CD14-positive monocyte (primary cell): ENCODE measurements around the gene KCNQ1. TPM values are rescaled to one million over a fixed set of nuclear protein-coding genes. Genes with fewer than 3 reads are reported as not detected.

Experiments used
- DNase-seq, 3 donors: peaks; one replicate each; pipeline ENCODE4 v3.0.0-alpha.2; 2011 to 2022
- H2AFZ ChIP-seq: 2 replicates; pipeline ENCODE4 v1.6.0; 2012; ENCODE audit warnings: mild to moderate bottlenecking, low read depth, low read length, inconsistent platforms; ENCODE audit not compliant: insufficient read depth, poor library complexity, severe bottlenecking
- H3K27ac ChIP-seq, 2 donors: 1 replicate in 1 of 2; 2 replicates in 1 of 2; pipeline ENCODE4 v1.5.1; 2012 to 2013; ENCODE audit warnings: low read length in 2 of 2, control low read depth in 1 of 2, inconsistent platforms in 1 of 2, low read depth in 1 of 2, mild to moderate bottlenecking in 1 of 2
- H3K27me3 ChIP-seq, 2 donors: one replicate each; pipeline versions ENCODE4 v1.6.0 to v1.6.1; 2011 to 2013; ENCODE audit warnings: low read length in 2 of 2; ENCODE audit not compliant: control insufficient read depth in 2 of 2, insufficient read depth in 2 of 2
- H3K36me3 ChIP-seq, 2 donors: replicated peaks in 1 of 2; 1 replicate in 1 of 2; 2 replicates in 1 of 2; pipeline versions ENCODE4 v1.5.1 to v1.6.1; 2012 to 2013; ENCODE audit warnings: low read length in 2 of 2, control low read depth in 1 of 2, inconsistent platforms in 1 of 2, mild to moderate bottlenecking in 1 of 2; ENCODE audit not compliant: insufficient read depth in 2 of 2, control insufficient read depth in 1 of 2
- H3K4me1 ChIP-seq, 2 donors: 1 replicate in 1 of 2; 2 replicates in 1 of 2; pipeline versions ENCODE4 v1.5.1 to v1.6.1; 2012 to 2013; ENCODE audit warnings: low read length in 2 of 2, control low read depth in 1 of 2, inconsistent platforms in 1 of 2, mild to moderate bottlenecking in 1 of 2, moderate library complexity in 1 of 2; ENCODE audit not compliant: insufficient read depth in 2 of 2, control insufficient read depth in 1 of 2
- H3K4me2 ChIP-seq: replicated peaks from 2 replicates; pipeline ENCODE3; 2012; ENCODE audit warnings: low read length, moderate library complexity, mild to moderate bottlenecking; ENCODE audit not compliant: poor library complexity, severe bottlenecking; ENCODE audit errors: extremely low read depth
- H3K4me3 ChIP-seq, 3 experiments: fragments of 200-600 bp in 1 of 3; sonication (generic) in 1 of 3; replicated peaks in 1 of 3; 1 replicate in 2 of 3; 2 replicates in 1 of 3; pipeline ENCODE4 v1.5.1; 2011 to 2013; ENCODE audit warnings: low read length in 3 of 3, mild to moderate bottlenecking in 3 of 3, control low read depth in 2 of 3, low read depth in 2 of 3, inconsistent platforms in 1 of 3, moderate library complexity in 1 of 3
- H3K79me2 ChIP-seq: 2 replicates; pipeline ENCODE4 v1.6.0; 2012; ENCODE audit warnings: mild to moderate bottlenecking, control low read depth, inconsistent platforms, low read length, moderate library complexity; ENCODE audit not compliant: insufficient read depth
- H3K9ac ChIP-seq: 2 replicates; pipeline ENCODE4 v1.6.0; 2017; ENCODE audit warnings: low read length, mild to moderate bottlenecking; ENCODE audit not compliant: insufficient read depth, poor library complexity, severe bottlenecking
- H3K9me3 ChIP-seq, 2 donors: replicated peaks in 1 of 2; 1 replicate in 1 of 2; 2 replicates in 1 of 2; pipeline versions ENCODE4 v1.5.1 to v1.6.1; 2012 to 2013; ENCODE audit warnings: low read length in 2 of 2, control low read depth in 1 of 2; ENCODE audit not compliant: control insufficient read depth in 1 of 2, insufficient read depth in 1 of 2
- H4K20me1 ChIP-seq: 2 replicates; pipeline ENCODE4 v1.6.0; 2012; ENCODE audit warnings: mild to moderate bottlenecking, low read length, control low read depth, moderate library complexity; ENCODE audit not compliant: insufficient read depth
- H3K27ac Mint-ChIP-seq, 7 donors: one replicate each; pipeline ENCODE4 v1.8.0; 2020; ENCODE audit warnings: mild to moderate bottlenecking in 7 of 7, mixed read lengths in 7 of 7, moderate library complexity in 6 of 7, inconsistent platforms in 2 of 7
- H3K27me3 Mint-ChIP-seq, 3 donors: one replicate each; pipeline ENCODE4 v1.8.0; 2021 to 2022; ENCODE audit warnings: low read depth in 3 of 3, mild to moderate bottlenecking in 3 of 3, mixed read lengths in 3 of 3, moderate library complexity in 3 of 3, inconsistent platforms in 1 of 3
- H3K36me3 Mint-ChIP-seq, 2 donors: one replicate each; pipeline ENCODE4 v1.8.0; 2020; ENCODE audit warnings: mixed read lengths in 2 of 2, inconsistent platforms in 1 of 2, mild to moderate bottlenecking in 1 of 2
- H3K4me1 Mint-ChIP-seq: one replicate; pipeline ENCODE4 v1.8.0; 2020; ENCODE audit warnings: mild to moderate bottlenecking, mixed read lengths
- H3K4me3 Mint-ChIP-seq, 2 donors: one replicate each; pipeline ENCODE4 v1.8.0; 2020; ENCODE audit warnings: mild to moderate bottlenecking in 2 of 2, mixed read lengths in 2 of 2, moderate library complexity in 1 of 2
- H3K9me3 Mint-ChIP-seq, 7 donors: one replicate each; pipeline ENCODE4 v1.8.0; 2020 to 2022; ENCODE audit warnings: mixed read lengths in 7 of 7, mild to moderate bottlenecking in 6 of 7, moderate library complexity in 6 of 7, inconsistent platforms in 2 of 7
- WGBS: methylation state at CpG from one replicate; pipeline ENCODE4 v1.1.5; 2013; ENCODE audit warnings: missing lambda C conversion rate; ENCODE audit not compliant: insufficient coverage; 5-methylcytosine and 5-hydroxymethylcytosine counted together
- intact Hi-C, 2 donors: fragments of 100-400 bp; cut with micrococcal nuclease; formaldehyde crosslinking; loops; one replicate each; pipeline versions ENCODE4 v1.15.0 to v1.15.1; 2023
- polyA plus RNA-seq, 3 donors: library from polyadenylated mRNA; depleted of rRNA in 1 of 3; unstranded in 2 of 3; stranded (reverse) in 1 of 3; fragments of 300-500 nt in 2 of 3; fragments of >200 nt in 1 of 3; fragmentation: Illumina TruSeq in 2 of 3; gene quantifications; 1 replicate in 2 of 3; 2 replicates in 1 of 3; pipeline ENCODE4 v1.2.3, GENCODE V29; 2012 to 2021
- TF ChIP-seq, protein P1 (sequence below): fragments of 200-600 bp; IDR thresholded peaks from one replicate; pipeline ENCODE4 v1.8.0; 2022; ENCODE audit warnings: antibody characterized with exemption, mild to moderate bottlenecking

The KCNQ1 gene
- polyA plus RNA-seq, 3 donors, result 14.9 to 31.8 (median 21.6) TPM

DNA sequence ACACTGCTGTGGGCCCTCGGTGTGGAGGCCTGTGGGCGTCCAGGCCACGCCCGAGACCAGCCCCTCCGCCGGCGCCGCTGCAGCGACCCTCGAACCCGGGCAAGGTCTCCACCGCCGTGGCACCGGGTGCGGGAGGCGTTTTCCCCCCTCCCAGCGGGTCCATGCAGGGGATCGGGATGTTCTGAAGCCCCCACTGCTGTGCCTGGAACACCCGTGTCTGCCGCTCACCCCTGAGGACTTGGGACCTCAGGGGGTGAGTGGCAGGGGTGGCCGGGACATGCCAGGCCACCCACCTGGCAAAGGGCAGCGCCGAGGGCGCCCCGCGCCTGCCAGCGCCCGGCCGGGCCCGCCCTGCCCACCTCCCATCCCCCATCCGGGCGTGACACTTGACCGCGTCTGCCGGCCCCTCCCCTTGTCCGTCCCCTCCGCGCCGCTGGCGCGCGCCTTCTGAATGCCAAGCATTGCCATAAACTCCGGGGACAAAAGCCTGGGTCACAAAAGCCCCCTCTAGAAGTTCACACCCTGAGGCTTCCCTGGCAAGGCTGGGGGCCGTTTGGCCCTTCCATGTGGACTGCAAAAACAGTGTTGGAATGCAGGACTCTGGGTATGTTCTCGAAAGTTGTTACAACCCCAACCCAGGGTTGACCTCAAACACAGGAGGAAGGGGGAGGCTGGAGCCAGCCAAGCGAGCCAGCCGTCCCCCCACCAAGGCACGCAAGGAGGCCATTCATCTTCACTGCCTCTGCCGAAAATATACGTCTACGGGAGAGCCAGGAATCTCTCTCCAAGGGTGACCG lies 255.8 kb downstream of the KCNQ1 start:
- H3K9me3 ChIP-seq, result peaks cover 11 to 23% of the 10 kb centered on the region in 2 donors
- peaks cover 23 to 29% of the 10 kb centered on the region in 2 donors for H3K4me1 ChIP-seq
- DNase-seq, result peak; percentile 8 to 41 (median 16)
- peak overlapping the region; percentile 45 to 73 (median 47) for H3K4me3 ChIP-seq
- H3K4me2 ChIP-seq, result peak overlapping the region; percentile 74
- peaks cover 4 to 14% of the 10 kb centered on the region in 2 donors for H3K36me3 ChIP-seq
- WGBS, result 44% methylated on average over 43 of the region's 52 CpGs
- H3K27ac ChIP-seq, result peak overlapping the region; percentile 7 to 87
- Mint-ChIP-seq H3K27me3 (peaks cover 5 to 7% (median 7%) of the 10 kb centered on the region in 3 donors), H3K4me1 (peaks cover 32% of the 10 kb centered on the region), H3K4me3 (peak overlapping the region; percentile 65 to 85), H3K27ac (peak overlapping the region in 2 of 7 donors; percentile 54 to 66), H3K36me3 (peaks cover 29 to 31% of the 10 kb centered on the region in 2 donors), H3K9me3 (peaks cover 10 to 12% (median 12%) of the 10 kb centered on the region in 7 donors)
- peak overlapping the region; percentile 78 for H3K9ac ChIP-seq
- peaks cover 7% of the 10 kb centered on the region for H3K79me2 ChIP-seq
- H4K20me1 ChIP-seq, result peaks cover 78% of the 10 kb centered on the region
- peak overlapping the region; percentile 45 for H2AFZ ChIP-seq
- no peaks in the 10 kb centered on the region for H3K27me3 ChIP-seq
- intact Hi-C loops, result no loop called here
- TF ChIP-seq, protein P1, sequence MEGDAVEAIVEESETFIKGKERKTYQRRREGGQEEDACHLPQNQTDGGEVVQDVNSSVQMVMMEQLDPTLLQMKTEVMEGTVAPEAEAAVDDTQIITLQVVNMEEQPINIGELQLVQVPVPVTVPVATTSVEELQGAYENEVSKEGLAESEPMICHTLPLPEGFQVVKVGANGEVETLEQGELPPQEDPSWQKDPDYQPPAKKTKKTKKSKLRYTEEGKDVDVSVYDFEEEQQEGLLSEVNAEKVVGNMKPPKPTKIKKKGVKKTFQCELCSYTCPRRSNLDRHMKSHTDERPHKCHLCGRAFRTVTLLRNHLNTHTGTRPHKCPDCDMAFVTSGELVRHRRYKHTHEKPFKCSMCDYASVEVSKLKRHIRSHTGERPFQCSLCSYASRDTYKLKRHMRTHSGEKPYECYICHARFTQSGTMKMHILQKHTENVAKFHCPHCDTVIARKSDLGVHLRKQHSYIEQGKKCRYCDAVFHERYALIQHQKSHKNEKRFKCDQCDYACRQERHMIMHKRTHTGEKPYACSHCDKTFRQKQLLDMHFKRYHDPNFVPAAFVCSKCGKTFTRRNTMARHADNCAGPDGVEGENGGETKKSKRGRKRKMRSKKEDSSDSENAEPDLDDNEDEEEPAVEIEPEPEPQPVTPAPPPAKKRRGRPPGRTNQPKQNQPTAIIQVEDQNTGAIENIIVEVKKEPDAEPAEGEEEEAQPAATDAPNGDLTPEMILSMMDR, result no peak

DNA sequence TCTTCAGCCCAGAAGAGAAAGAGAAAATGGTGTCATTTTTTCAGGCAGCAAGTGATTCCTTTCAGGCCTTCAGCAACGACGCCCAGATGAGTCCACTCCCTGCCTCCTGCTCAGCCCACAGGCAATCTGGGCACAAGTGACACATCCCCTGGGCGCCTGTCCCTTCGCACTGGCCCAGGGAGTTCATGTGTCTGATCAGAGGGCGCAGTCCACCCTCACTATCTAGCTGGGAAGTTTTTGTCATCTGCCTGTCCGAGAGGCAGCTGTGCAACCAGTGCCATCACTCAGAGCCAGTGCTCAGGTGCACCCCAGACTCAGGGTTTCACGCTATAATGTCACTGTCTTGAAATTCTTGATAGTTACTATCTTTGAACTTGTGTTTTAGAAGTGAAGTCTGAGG lies 256.4 kb downstream of the KCNQ1 start:
- Histone ChIP-seq H4K20me1 (peaks cover 81% of the 10 kb centered on the region), H2AFZ (no peak overlapping the region), H3K79me2 (peaks cover 7% of the 10 kb centered on the region), H3K27me3 (no peaks in the 10 kb centered on the region), H3K4me2 (peak overlapping the region; percentile 74), H3K36me3 (peaks cover 4 to 14% of the 10 kb centered on the region in 2 donors), H3K27ac (no peak overlapping the region), H3K4me3 (no peak overlapping the region), H3K9me3 (peaks cover 11 to 24% of the 10 kb centered on the region in 2 donors), H3K4me1 (peaks cover 23 to 29% of the 10 kb centered on the region in 2 donors), H3K9ac (no peak overlapping the region)
- peaks cover 32 to 36% of the 10 kb centered on the region in 2 donors for H3K36me3 Mint-ChIP-seq
- H3K4me3 Mint-ChIP-seq, result peak overlapping the region in 1 of 2 donors; percentile 64
- no peak overlapping the region for H3K27ac Mint-ChIP-seq
- whole genome bisulfite sequencing, result 100% methylated on average over 4 of the region's 7 CpGs
- H3K27me3 Mint-ChIP-seq, result peaks cover 5 to 7% (median 7%) of the 10 kb centered on the region in 3 donors
- H3K9me3 Mint-ChIP-seq, result peaks cover 11 to 16% (median 13%) of the 10 kb centered on the region in 7 donors
- intact Hi-C loops, result no loop called here
- no peak for DNase-seq
- TF ChIP-seq, protein P1, result no peak
- peaks cover 32% of the 10 kb centered on the region for H3K4me1 Mint-ChIP-seq
